ENCODE results near the gene NRXN3. TPM values are rescaled to one million over a fixed set of nuclear protein-coding genes. Genes with fewer than 3 reads are reported as not detected.
A peak's percentile ranks its signal among the peaks of the same experiment; 100 is the strongest.

NRXN3 gene
- total RNA-seq, 3 donors from 2014 or later, result 2.1 to 27.3 (median 2.6) TPM

DNA sequence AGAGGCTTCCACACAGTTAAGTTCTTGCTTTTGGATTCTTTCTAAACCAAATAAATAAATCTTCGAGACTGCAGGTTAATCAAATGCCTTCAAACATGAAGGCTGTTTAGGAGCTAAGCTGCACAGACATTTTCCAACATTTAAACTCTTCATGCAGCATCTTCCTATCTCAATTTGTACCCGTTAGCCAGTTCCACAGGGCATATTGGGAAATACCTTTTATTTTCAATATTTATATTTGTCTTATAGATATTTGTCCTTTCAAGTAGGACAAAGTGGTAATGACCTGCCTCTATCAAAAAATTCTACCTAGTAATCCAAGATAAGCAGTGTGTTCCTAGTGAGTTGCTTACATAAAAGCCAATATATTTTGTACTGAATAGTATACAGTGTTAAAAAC, 1667.5 kb downstream of the NRXN3 start:
- no peak for TF ChIP-seq CTCF (IDR thresholded peaks at IDR 0.05)
- DNase-seq (no peak), ATAC-seq (no peak)
- Histone ChIP-seq H3K36me3 (ENCODE audit: low read depth) (no peaks in the 10 kb centered on the region), H3K9me3 (no peaks in the 10 kb centered on the region), H3K4me1 (ENCODE audit: low read depth) (no peaks in the 10 kb centered on the region), H3K4me3 (no peak overlapping the region)
- intact Hi-C loops (cut with DNase I, micrococcal nuclease), result no loop called here

DNA sequence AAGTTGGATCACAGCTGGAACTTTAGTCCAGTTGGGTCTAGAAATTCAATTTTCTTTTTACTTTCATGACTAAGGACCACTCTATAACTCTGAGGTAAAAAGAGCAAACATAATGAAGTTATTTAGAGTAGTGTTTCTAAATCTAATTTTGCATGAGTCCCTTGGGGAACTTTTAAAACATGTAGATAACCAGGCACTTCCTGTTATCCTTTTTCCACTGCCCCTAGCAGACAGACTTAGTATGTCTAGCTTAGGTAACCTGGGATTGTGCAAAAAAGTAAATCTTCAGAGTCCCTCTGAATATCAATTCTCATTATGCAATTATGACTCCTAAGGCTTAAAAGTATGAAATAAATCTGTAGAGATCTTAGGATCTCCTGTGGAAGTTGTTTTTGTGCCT, 1669.9 kb downstream of the NRXN3 start:
- no peaks in the 10 kb centered on the region for H3K4me1 ChIP-seq (ENCODE audit: low read depth)
- DNase-seq (no peak), ATAC-seq (no peak)
- intact Hi-C loops (cut with DNase I, micrococcal nuclease), result no loop called here
- no peaks in the 10 kb centered on the region for H3K9me3 ChIP-seq
- H3K4me3 ChIP-seq, result no peak overlapping the region
- H3K36me3 ChIP-seq (ENCODE audit: low read depth), result no peaks in the 10 kb centered on the region
- no peak for TF ChIP-seq CTCF (IDR thresholded peaks at IDR 0.05)

GRCh38 chr14:79840831-79841230, 1670.7 kb downstream of the NRXN3 start:
- Histone ChIP-seq H3K4me3 (no peak overlapping the region), H3K4me1 (ENCODE audit: low read depth) (no peaks in the 10 kb centered on the region), H3K9me3 (no peaks in the 10 kb centered on the region), H3K36me3 (ENCODE audit: low read depth) (no peaks in the 10 kb centered on the region)
- no peak for TF ChIP-seq CTCF (IDR thresholded peaks at IDR 0.05)
- DNase-seq, result no peak
- no peak for ATAC-seq
- intact Hi-C loops (cut with DNase I, micrococcal nuclease), result no loop called here

DNA sequence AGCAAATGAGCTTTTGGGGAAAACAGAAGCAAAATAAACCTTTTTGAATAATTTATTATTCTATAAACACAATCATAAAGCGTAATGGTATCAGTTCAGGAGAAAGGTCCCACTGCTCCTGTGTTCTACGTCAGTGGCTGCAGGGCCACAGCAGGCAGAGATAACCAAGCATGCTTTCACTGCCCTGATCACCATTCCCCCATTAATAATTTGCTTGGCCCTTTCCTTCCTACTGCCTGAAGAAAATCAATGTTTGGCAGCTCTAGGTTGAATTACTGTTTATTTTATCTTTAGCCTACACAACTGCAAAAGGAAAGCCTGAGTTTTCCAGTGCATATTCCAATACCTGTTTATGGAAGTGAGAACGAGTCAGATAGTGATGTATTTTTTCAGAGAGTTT, 1671.3 kb downstream of the NRXN3 start:
- H3K4me1 ChIP-seq (ENCODE audit: low read depth), result no peaks in the 10 kb centered on the region
- no peaks in the 10 kb centered on the region for H3K9me3 ChIP-seq
- ATAC-seq (no peak), DNase-seq (no peak)
- TF ChIP-seq CTCF (IDR thresholded peaks at IDR 0.05), result no peak
- H3K36me3 ChIP-seq (ENCODE audit: low read depth), result no peaks in the 10 kb centered on the region
- intact Hi-C loops (cut with DNase I, micrococcal nuclease), result no loop called here
- H3K4me3 ChIP-seq, result no peak overlapping the region

GRCh38 chr14:79842270-79842669, 1672.1 kb downstream of the NRXN3 start:
- Histone ChIP-seq H3K9me3 (no peaks in the 10 kb centered on the region), H3K36me3 (ENCODE audit: low read depth) (no peaks in the 10 kb centered on the region), H3K4me1 (ENCODE audit: low read depth) (no peaks in the 10 kb centered on the region), H3K4me3 (no peak overlapping the region)
- DNase-seq (no peak), ATAC-seq (peak; percentile 31)
- no peak for TF ChIP-seq CTCF (IDR thresholded peaks at IDR 0.05)
- intact Hi-C loops (cut with DNase I, micrococcal nuclease), result no loop called here
